ENCODE data around the gene NDUFS2.

DNA sequence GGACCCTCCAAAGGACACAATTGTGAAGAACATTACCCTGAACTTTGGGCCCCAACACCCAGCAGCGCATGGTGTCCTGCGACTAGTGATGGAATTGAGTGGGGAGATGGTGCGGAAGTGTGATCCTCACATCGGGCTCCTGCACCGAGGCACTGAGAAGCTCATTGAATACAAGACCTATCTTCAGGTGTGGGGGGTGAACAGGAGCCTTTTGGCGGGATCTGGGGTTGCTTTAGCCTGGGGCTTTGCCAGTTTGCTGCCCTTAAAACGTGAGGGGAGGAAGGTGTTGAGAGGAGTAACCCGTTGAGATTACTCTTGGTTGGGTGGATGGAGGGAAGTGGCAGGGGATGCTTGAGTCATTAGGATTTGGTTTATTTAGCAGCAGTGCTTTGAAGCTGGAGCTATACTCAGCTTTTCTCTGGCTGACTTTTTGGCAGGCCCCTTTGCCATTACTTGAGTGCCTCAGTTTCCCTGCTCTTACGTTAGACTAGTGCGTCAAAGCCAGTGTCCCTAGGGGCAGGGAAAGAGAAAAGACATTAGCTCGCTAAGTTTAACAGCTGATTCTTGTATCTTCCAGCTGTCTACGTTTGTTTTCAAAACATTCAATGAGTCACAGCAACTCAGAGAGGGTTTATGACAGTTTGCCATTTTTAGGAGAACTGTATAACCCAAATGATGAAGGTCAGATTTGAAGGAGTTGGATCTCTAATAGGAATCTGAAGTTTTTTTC is 4.4 kb downstream of the NDUFS2 start:
- no peak for TF ChIP-seq BHLHE40 (IDR thresholded peaks at IDR 0.05; ENCODE audit: borderline replicate concordance)
- TF ChIP-seq FOXM1 (IDR thresholded peaks at IDR 0.05; ENCODE audit: borderline replicate concordance), result no peak
- TF ChIP-seq LEF1 (IDR thresholded peaks at IDR 0.05; ENCODE audit: borderline replicate concordance), result no peak
- no peak for TF ChIP-seq FOXA1 (IDR thresholded peaks at IDR 0.05)
- no peak for TF ChIP-seq FOXK2 (IDR thresholded peaks at IDR 0.05)
- no peak for TF ChIP-seq SP1 (IDR thresholded peaks at IDR 0.05)
- no peak for TF ChIP-seq ARNT (IDR thresholded peaks at IDR 0.05)
- TF ChIP-seq TARDBP (IDR thresholded peaks at IDR 0.05), result no peak
- no peak for TF ChIP-seq L3MBTL2 (conservative IDR thresholded peaks at IDR 0.05)
- TF ChIP-seq PKNOX1 (IDR thresholded peaks at IDR 0.05), result no peak
- TF ChIP-seq ZNF384 (IDR thresholded peaks at IDR 0.05), result no peak
- no peak for TF ChIP-seq CTBP1 (IDR thresholded peaks at IDR 0.05; ENCODE audit: borderline replicate concordance)
- no peak for TF ChIP-seq SUZ12 (IDR thresholded peaks at IDR 0.05)

Data from HEK293T (cell line).